Right atrium auricular region (tissue), 2 donors: ENCODE measurements around the gene DGKD. TPM values are rescaled to one million over a fixed set of nuclear protein-coding genes. Genes with fewer than 3 reads are reported as not detected.

Source experiments
- DNase-seq: peaks from one replicate; pipeline ENCODE4 v3.0.0-alpha.2; 2019; ENCODE audit warnings: low spot score
- H3K27ac ChIP-seq, 2 donors: fragments of 200-600 bp; sonication (generic); 1 replicate in 1 of 2; 2 replicates in 1 of 2; pipeline ENCODE4 v1.5.1; 2016 to 2019
- H3K27me3 ChIP-seq, 2 donors: fragments of 200-600 bp; sonication (generic); one replicate each; pipeline versions ENCODE4 v1.5.1 to v1.6.0; 2017 to 2019
- H3K36me3 ChIP-seq: fragments of 200-600 bp; sonication (generic); one replicate; pipeline ENCODE4 v1.5.1; 2016
- H3K4me1 ChIP-seq, 2 donors: fragments of 200-600 bp; sonication (generic); one replicate each; pipeline versions ENCODE4 v1.5.1 to v1.6.0; 2017 to 2019
- H3K4me3 ChIP-seq, 2 donors: fragments of 200-600 bp; sonication (generic); 1 replicate in 1 of 2; 2 replicates in 1 of 2; pipeline ENCODE4 v1.5.1; 2017 to 2019; ENCODE audit warnings: mild to moderate bottlenecking in 1 of 2, moderate library complexity in 1 of 2
- H3K9me3 ChIP-seq, 2 donors: fragments of 200-600 bp; sonication (generic); one replicate each; pipeline ENCODE4 v1.5.1; 2019
- CTCF ChIP-seq, 2 donors: fragments of 200-600 bp; sonication (generic); IDR thresholded peaks; one replicate each; pipeline ENCODE4 v1.5.1; 2019; ENCODE audit warnings: antibody characterized with exemption in 2 of 2
- total RNA-seq, 2 donors: library from RNA; depleted of rRNA; stranded (reverse); fragments of >200 nt; gene quantifications; one replicate each; pipeline ENCODE4 v1.1.0, GENCODE V29; 2016

DGKD gene
- total RNA-seq, 2 donors from 2014 or later, result 18.4 to 40.1 TPM

GRCh38 chr2:233456934-233457333 is 102.6 kb downstream of the DGKD start:
- no peak overlapping the region for H3K27ac ChIP-seq
- DNase-seq, result no peak

GRCh38 chr2:233457356-233457755 is 103.1 kb downstream of the DGKD start:
- H3K27ac ChIP-seq, result no peak overlapping the region
- no peaks in the 10 kb centered on the region for H3K4me1 ChIP-seq
- H3K9me3 ChIP-seq, result no peaks in the 10 kb centered on the region
- H3K4me3 ChIP-seq, result no peak overlapping the region
- peaks cover 100% of the 10 kb centered on the region for H3K36me3 ChIP-seq
- TF ChIP-seq CTCF (IDR thresholded peaks at IDR 0.05), result no peak
- DNase-seq, result no peak
- H3K27me3 ChIP-seq, result no peaks in the 10 kb centered on the region

More at GRCh38 chr2:233456934-233457333, 102.6 kb downstream of the DGKD start:
- Histone ChIP-seq H3K4me1 (no peaks in the 10 kb centered on the region), H3K27me3 (no peaks in the 10 kb centered on the region), H3K4me3 (no peak overlapping the region), H3K36me3 (peaks cover 100% of the 10 kb centered on the region), H3K9me3 (no peaks in the 10 kb centered on the region)
- no peak for TF ChIP-seq CTCF (IDR thresholded peaks at IDR 0.05)

- Histone ChIP-seq H3K4me1 (no peaks in the 10 kb centered on the region), H3K36me3 (peaks cover 100% of the 10 kb centered on the region), H3K27me3 (no peaks in the 10 kb centered on the region), H3K9me3 (no peaks in the 10 kb centered on the region), H3K4me3 (no peak overlapping the region), H3K27ac (no peak overlapping the region)
- no peak for DNase-seq
- no peak for TF ChIP-seq CTCF (IDR thresholded peaks at IDR 0.05)
These were observed 103.8 kb downstream of the DGKD start for GRCh38 chr2:233458031-233458610.

GRCh38 chr2:233458826-233459225 is 104.5 kb downstream of the DGKD start:
- Histone ChIP-seq H3K27me3 (no peaks in the 10 kb centered on the region), H3K9me3 (no peaks in the 10 kb centered on the region), H3K4me3 (no peak overlapping the region), H3K4me1 (no peaks in the 10 kb centered on the region), H3K36me3 (peaks cover 98% of the 10 kb centered on the region), H3K27ac (no peak overlapping the region)
- no peak for TF ChIP-seq CTCF (IDR thresholded peaks at IDR 0.05)
- DNase-seq, result no peak

- Histone ChIP-seq H3K4me3 (no peak overlapping the region), H3K27ac (no peak overlapping the region), H3K9me3 (no peaks in the 10 kb centered on the region), H3K4me1 (no peaks in the 10 kb centered on the region), H3K27me3 (no peaks in the 10 kb centered on the region), H3K36me3 (peaks cover 98% of the 10 kb centered on the region)
- no peak for TF ChIP-seq CTCF (IDR thresholded peaks at IDR 0.05)
- no peak for DNase-seq
These were observed 105.1 kb downstream of the DGKD start for GRCh38 chr2:233459426-233459825.
